Activated CD8-positive, alpha-beta memory T cell treated with anti-CD3 and anti-CD28 coated beads, Interleukin-2, amount 10 ng/mL, durations not matched to agents 7 days and 5 days (primary cell): ENCODE measurements around the gene SERTAD1. TPM values are rescaled to one million over a fixed set of nuclear protein-coding genes. Genes with fewer than 3 reads are reported as not detected.

Source experiments
- ATAC-seq: fragments of 150-1000 bp; cut with Tn5 transposase; one replicate; pipeline ENCODE4 v1.10.0; 2021; ENCODE audit warnings: moderate library complexity
- CTCF ChIA-PET: fragments of 350-600 bp; sonication (Branson Sonifier 250); formaldehyde crosslinking; loops from one replicate; lab custom pipeline; 2021; ENCODE audit warnings: antibody characterized with exemption; lab: Charles Lee
- DNase-seq: peaks from one replicate; pipeline ENCODE4 v3.0.0-alpha.2; 2020
- H3K27ac Mint-ChIP-seq: one replicate; pipeline ENCODE4 v1.8.0; 2021; ENCODE audit warnings: mild to moderate bottlenecking, mixed read lengths
- H3K27me3 Mint-ChIP-seq: one replicate; pipeline ENCODE4 v1.8.0; 2021; ENCODE audit warnings: mixed read lengths
- H3K36me3 Mint-ChIP-seq: one replicate; pipeline ENCODE4 v1.8.0; 2021; ENCODE audit warnings: mild to moderate bottlenecking, mixed read lengths
- H3K4me1 Mint-ChIP-seq: one replicate; pipeline ENCODE4 v1.8.0; 2021; ENCODE audit warnings: mixed read lengths
- H3K4me3 Mint-ChIP-seq: one replicate; pipeline ENCODE4 v1.8.0; 2021; ENCODE audit warnings: mild to moderate bottlenecking, moderate library complexity, mixed read lengths
- H3K9me3 Mint-ChIP-seq: one replicate; pipeline ENCODE4 v1.8.0; 2022; ENCODE audit warnings: low read depth, mixed read lengths
- total RNA-seq, 2 experiments: library from RNA; stranded (reverse); gene quantifications; one replicate each; pipeline ENCODE4 v1.2.3, GENCODE V29; 2021

The SERTAD1 gene
- total RNA-seq, 2 experiments from 2014 or later, result 9.4 to 9.6 TPM

- Mint-ChIP-seq H3K4me3 (no peak overlapping the region), H3K4me1 (peaks cover 7% of the 10 kb centered on the region), H3K27ac (no peak overlapping the region), H3K27me3 (peaks cover 3% of the 10 kb centered on the region), H3K9me3 (no peaks in the 10 kb centered on the region), H3K36me3 (no peaks in the 10 kb centered on the region)
- CTCF ChIA-PET, result no interaction called here
- no peak for DNase-seq
- no peak for ATAC-seq
Observed at GRCh38 chr19:40383668-40384248, 42.0 kb downstream of the SERTAD1 start.

GRCh38 chr19:40381321-40381720 lies 44.5 kb downstream of the SERTAD1 start:
- ATAC-seq (no peak), DNase-seq (no peak)
- Mint-ChIP-seq H3K27ac (no peak overlapping the region), H3K27me3 (peaks cover 3% of the 10 kb centered on the region), H3K4me1 (peaks cover 7% of the 10 kb centered on the region), H3K36me3 (no peaks in the 10 kb centered on the region), H3K4me3 (no peak overlapping the region), H3K9me3 (no peaks in the 10 kb centered on the region)
- CTCF ChIA-PET, result interaction anchor here (1.8 kb wide), 1 partner anchor 16 kb away, joined by 5 read pairs; no protein-coding TSS in a partner anchor

- Mint-ChIP-seq H3K4me1 (peaks cover 7% of the 10 kb centered on the region), H3K27me3 (peaks cover 3% of the 10 kb centered on the region), H3K4me3 (no peak overlapping the region), H3K9me3 (no peaks in the 10 kb centered on the region), H3K36me3 (no peaks in the 10 kb centered on the region), H3K27ac (no peak overlapping the region)
- CTCF ChIA-PET, result interaction anchor here (1.3 to 1.8 kb wide), 2 partner anchors 17 to 40 kb away, joined by 3 to 5 read pairs; no protein-coding TSS in a partner anchor
- DNase-seq (no peak), ATAC-seq (no peak)
Observed at GRCh38 chr19:40380199-40381037, 45.4 kb downstream of the SERTAD1 start.

- Mint-ChIP-seq H3K9me3 (no peaks in the 10 kb centered on the region), H3K4me1 (peaks cover 6% of the 10 kb centered on the region), H3K36me3 (peaks cover under 1% of the 10 kb centered on the region), H3K27me3 (no peaks in the 10 kb centered on the region), H3K27ac (no peak overlapping the region), H3K4me3 (no peak overlapping the region)
- ATAC-seq (no peak), DNase-seq (no peak)
- CTCF ChIA-PET, result interaction anchor here (1.3 to 1.8 kb wide), 2 partner anchors 17 to 41 kb away, joined by 3 to 5 read pairs; no protein-coding TSS in a partner anchor
Observed at GRCh38 chr19:40379446-40380198, 46.2 kb downstream of the SERTAD1 start.

- Mint-ChIP-seq H3K4me1 (peaks cover 12% of the 10 kb centered on the region), H3K27me3 (no peaks in the 10 kb centered on the region), H3K9me3 (no peaks in the 10 kb centered on the region), H3K4me3 (no peak overlapping the region), H3K27ac (no peak overlapping the region), H3K36me3 (peaks cover 2% of the 10 kb centered on the region)
- CTCF ChIA-PET, result no interaction called here
- DNase-seq, result no peak
- no peak for ATAC-seq
Observed at GRCh38 chr19:40378509-40378908, 47.3 kb downstream of the SERTAD1 start.

- no peaks in the 10 kb centered on the region for H3K9me3 Mint-ChIP-seq
- no peak overlapping the region for H3K27ac Mint-ChIP-seq
- H3K4me1 Mint-ChIP-seq, result peaks cover 12% of the 10 kb centered on the region
- peaks cover 2% of the 10 kb centered on the region for H3K36me3 Mint-ChIP-seq
- no peak for DNase-seq
- CTCF ChIA-PET, result no interaction called here
- no peak for ATAC-seq
- H3K27me3 Mint-ChIP-seq, result no peaks in the 10 kb centered on the region
- no peak overlapping the region for H3K4me3 Mint-ChIP-seq
Observed at GRCh38 chr19:40377876-40378385, 47.9 kb downstream of the SERTAD1 start.

- Mint-ChIP-seq H3K4me3 (no peak overlapping the region), H3K27ac (no peak overlapping the region), H3K36me3 (peaks cover 2% of the 10 kb centered on the region), H3K4me1 (peaks cover 12% of the 10 kb centered on the region), H3K27me3 (no peaks in the 10 kb centered on the region), H3K9me3 (no peaks in the 10 kb centered on the region)
- CTCF ChIA-PET, result no interaction called here
- DNase-seq (no peak), ATAC-seq (no peak)
Observed at GRCh38 chr19:40376286-40376862, 49.4 kb downstream of the SERTAD1 start.

- Mint-ChIP-seq H3K27ac (no peak overlapping the region), H3K9me3 (no peaks in the 10 kb centered on the region), H3K27me3 (no peaks in the 10 kb centered on the region), H3K36me3 (peaks cover 2% of the 10 kb centered on the region), H3K4me1 (peaks cover 12% of the 10 kb centered on the region), H3K4me3 (no peak overlapping the region)
- CTCF ChIA-PET, result no interaction called here
- DNase-seq (no peak), ATAC-seq (no peak)
Observed at GRCh38 chr19:40374084-40374483, 51.7 kb downstream of the SERTAD1 start.

GRCh38 chr19:40371802-40372122 lies 54.0 kb downstream of the SERTAD1 start:
- Mint-ChIP-seq H3K36me3 (peaks cover 4% of the 10 kb centered on the region), H3K4me3 (no peak overlapping the region), H3K9me3 (no peaks in the 10 kb centered on the region), H3K27ac (no peak overlapping the region), H3K27me3 (no peaks in the 10 kb centered on the region), H3K4me1 (peaks cover 12% of the 10 kb centered on the region)
- ATAC-seq (no peak), DNase-seq (no peak)
- CTCF ChIA-PET, result interaction anchor here (1.1 kb wide), 1 partner anchor 45 kb away, joined by 3 read pairs; no protein-coding TSS in a partner anchor

Other genes with a start within 250 kb of the SERTAD1 start
- 10 to 100 TPM; 19.9 to 25.4 TPM for gene MAP3K10, start 234.6 kb downstream of the SERTAD1 start, total RNA-seq
- gene TTC9B, start 207.6 kb downstream of the SERTAD1 start, total RNA-seq, result not detected
- under 1 TPM; 0.21 to 0.38 TPM for gene CCNP, start 199.3 kb downstream of the SERTAD1 start, total RNA-seq
- gene AKT2, start 140.6 kb downstream of the SERTAD1 start, total RNA-seq, result 100 to 1,000 TPM; 141 to 172 TPM
- gene C19orf47, start 77.6 kb downstream of the SERTAD1 start, total RNA-seq, result 10 to 100 TPM; 25.9 to 32.4 TPM
- 10 to 100 TPM; 72.0 to 84.7 TPM for gene PLD3, start 77.3 kb downstream of the SERTAD1 start, total RNA-seq
- gene HIPK4, start 35.8 kb downstream of the SERTAD1 start, total RNA-seq, result not detected
- 1 to 10 TPM in 1 of 2 experiments, under 1 TPM in 1; 0.80 to 1.1 TPM for gene PRX, start 12.6 kb downstream of the SERTAD1 start, total RNA-seq
- 10 to 100 TPM; 13.4 to 13.7 TPM for gene SERTAD3, start 18.3 kb upstream of the SERTAD1 start, total RNA-seq
- 10 to 100 TPM; 12.9 to 23.3 TPM for gene BLVRB, start 39.8 kb upstream of the SERTAD1 start, total RNA-seq
- gene SPTBN4, start 41.0 kb upstream of the SERTAD1 start, total RNA-seq, result under 1 TPM; 0.30 to 0.44 TPM
- gene SHKBP1, start 150.9 kb upstream of the SERTAD1 start, total RNA-seq, result 100 to 1,000 TPM; 135 to 153 TPM
- gene LTBP4, start 175.4 kb upstream of the SERTAD1 start, total RNA-seq, result 10 to 100 TPM; 42.8 to 75.9 TPM